H9 (cell line): ENCODE results near the gene KIF24. TPM values are rescaled to one million over a fixed set of nuclear protein-coding genes. Genes with fewer than 3 reads are reported as not detected.

Experiments
- DNase-seq: peaks from one replicate; pipeline ENCODE4 v3.0.0-alpha.2; 2017
- H2AFZ ChIP-seq: one replicate; pipeline ENCODE4 v1.6.1; 2013; ENCODE audit warnings: mild to moderate bottlenecking, low read length, control low read depth, moderate library complexity
- H2AK5ac ChIP-seq: 2 replicates; pipeline ENCODE4 v1.6.1; 2013; ENCODE audit warnings: low read length, control low read depth, mixed read lengths; ENCODE audit not compliant: insufficient read length
- H2BK120ac ChIP-seq: one replicate; pipeline ENCODE4 v1.6.1; 2013; ENCODE audit warnings: low read depth, mild to moderate bottlenecking, low read length, control low read depth, inconsistent platforms; ENCODE audit not compliant: poor library complexity, severe bottlenecking
- H2BK12ac ChIP-seq: 2 replicates; pipeline ENCODE4 v1.6.1; 2013; ENCODE audit warnings: low read length, control low read depth, mixed read lengths, low read depth; ENCODE audit not compliant: insufficient read length
- H2BK15ac ChIP-seq: 2 replicates; pipeline ENCODE4 v1.6.1; 2013; ENCODE audit warnings: low read depth, low read length, control low read depth
- H2BK20ac ChIP-seq: one replicate; pipeline ENCODE4 v1.6.1; 2013; ENCODE audit warnings: low read depth, mild to moderate bottlenecking, low read length, control low read depth, inconsistent platforms; ENCODE audit not compliant: poor library complexity, severe bottlenecking
- H2BK5ac ChIP-seq: 2 replicates; pipeline ENCODE4 v1.6.1; 2013; ENCODE audit warnings: low read length, control low read depth, mixed read lengths; ENCODE audit not compliant: insufficient read length
- H3K14ac ChIP-seq: 2 replicates; pipeline ENCODE4 v1.6.1; 2013; ENCODE audit warnings: low read length, control low read depth; ENCODE audit not compliant: insufficient read depth
- H3K18ac ChIP-seq: 2 replicates; pipeline ENCODE4 v1.6.1; 2013; ENCODE audit warnings: low read depth, mild to moderate bottlenecking, mixed read lengths, low read length, control low read depth; ENCODE audit not compliant: insufficient read length
- H3K23ac ChIP-seq: 2 replicates; pipeline ENCODE4 v1.6.1; 2013; ENCODE audit warnings: low read length, control low read depth, mixed read lengths, low read depth; ENCODE audit not compliant: insufficient read length
- H3K23me2 ChIP-seq: 2 replicates; pipeline ENCODE4 v1.6.1; 2013; ENCODE audit warnings: low read depth, mild to moderate bottlenecking, mixed read lengths, low read length, control low read depth; ENCODE audit not compliant: insufficient read length, poor library complexity, severe bottlenecking
- H3K27ac ChIP-seq: 2 replicates; pipeline ENCODE4 v1.5.1; 2013; ENCODE audit warnings: low read length, control low read depth, mixed read lengths, low read depth; ENCODE audit not compliant: insufficient read length
- H3K27me3 ChIP-seq: 2 replicates; pipeline ENCODE4 v1.6.1; 2013; ENCODE audit warnings: low read length, control low read depth, inconsistent platforms; ENCODE audit not compliant: insufficient read depth
- H3K4ac ChIP-seq: 2 replicates; pipeline ENCODE4 v1.6.1; 2013; ENCODE audit warnings: low read depth, mild to moderate bottlenecking, control low read depth, inconsistent platforms, low read length, moderate library complexity
- H3K4me1 ChIP-seq: 2 replicates; pipeline ENCODE4 v1.6.1; 2013; ENCODE audit warnings: low read length, control low read depth, inconsistent platforms; ENCODE audit not compliant: insufficient read depth
- H3K4me2 ChIP-seq: 2 replicates; pipeline ENCODE4 v1.6.1; 2013; ENCODE audit warnings: low read length, control low read depth, mixed read lengths; ENCODE audit not compliant: insufficient read length, insufficient read depth
- H3K56ac ChIP-seq: 2 replicates; pipeline ENCODE4 v1.6.1; 2013; ENCODE audit warnings: low read depth, mild to moderate bottlenecking, mixed read lengths, low read length, control low read depth; ENCODE audit not compliant: insufficient read length
- H3K79me1 ChIP-seq: 2 replicates; pipeline ENCODE4 v1.6.1; 2013; ENCODE audit warnings: low read depth, mild to moderate bottlenecking, moderate library complexity, low read length, control low read depth, inconsistent platforms; ENCODE audit not compliant: insufficient read depth, poor library complexity, severe bottlenecking
- H3K79me2 ChIP-seq: 2 replicates; pipeline ENCODE4 v1.6.1; 2013; ENCODE audit warnings: low read length, control low read depth, inconsistent platforms; ENCODE audit not compliant: insufficient read depth
- H3K9ac ChIP-seq: 2 replicates; pipeline ENCODE4 v1.6.1; 2013; ENCODE audit warnings: low read length, control low read depth, mixed read lengths; ENCODE audit not compliant: insufficient read length; ENCODE audit errors: extremely low read depth
- H3K9me3 ChIP-seq: one replicate; pipeline ENCODE4 v1.6.1; 2013; ENCODE audit warnings: low read depth, low read length, inconsistent platforms; ENCODE audit not compliant: control insufficient read depth
- H3T11ph ChIP-seq: one replicate; pipeline ENCODE4 v1.6.1; 2013; ENCODE audit warnings: mild to moderate bottlenecking, low read length, control low read depth, inconsistent platforms
- H4K20me1 ChIP-seq: one replicate; pipeline ENCODE4 v1.6.1; 2013; ENCODE audit not compliant: control insufficient read depth, insufficient read length, insufficient read depth
- H4K5ac ChIP-seq: 2 replicates; pipeline ENCODE4 v1.6.1; 2013; ENCODE audit warnings: low read depth, mild to moderate bottlenecking, mixed read lengths, low read length, control low read depth; ENCODE audit not compliant: insufficient read length
- H4K8ac ChIP-seq: replicated peaks from 2 replicates; pipeline ENCODE4 v1.6.1; 2013; ENCODE audit warnings: low read length, control low read depth, mixed read lengths, low read depth; ENCODE audit not compliant: insufficient read length
- H4K91ac ChIP-seq: 2 replicates; pipeline ENCODE4 v1.6.1; 2013; ENCODE audit warnings: low read depth, mild to moderate bottlenecking, moderate library complexity, mixed read lengths, low read length, control low read depth; ENCODE audit not compliant: insufficient read length
- H3K27ac Mint-ChIP-seq, 3 experiments: 2 replicates in 2 of 3; 3 replicates in 1 of 3; pipeline ENCODE4 v1.8.0; 2020 to 2021; ENCODE audit warnings: mixed read lengths in 3 of 3, mild to moderate bottlenecking in 1 of 3, moderate library complexity in 1 of 3
- H3K27me3 Mint-ChIP-seq: 2 replicates; pipeline ENCODE4 v1.8.0; 2021; ENCODE audit warnings: low read depth, mild to moderate bottlenecking, moderate library complexity, mixed read lengths
- H3K36me3 Mint-ChIP-seq, 3 experiments: 2 replicates in 2 of 3; 3 replicates in 1 of 3; pipeline ENCODE4 v1.8.0; 2020 to 2021; ENCODE audit warnings: low read depth in 3 of 3, mixed read lengths in 3 of 3; ENCODE audit not compliant: insufficient read depth in 1 of 3
- H3K4me1 Mint-ChIP-seq, 2 experiments: 2 replicates each; pipeline ENCODE4 v1.8.0; 2020; ENCODE audit warnings: mixed read lengths in 2 of 2
- H3K4me3 Mint-ChIP-seq, 2 experiments: 2 replicates in 1 of 2; 3 replicates in 1 of 2; pipeline ENCODE4 v1.8.0; 2020 to 2021; ENCODE audit warnings: mild to moderate bottlenecking in 2 of 2, mixed read lengths in 2 of 2, moderate library complexity in 1 of 2
- H3K9me3 Mint-ChIP-seq, 2 experiments: 2 replicates in 1 of 2; 3 replicates in 1 of 2; pipeline ENCODE4 v1.8.0; 2020; ENCODE audit warnings: mild to moderate bottlenecking in 2 of 2, mixed read lengths in 2 of 2, moderate library complexity in 1 of 2
- CTCF ChIP-seq: fragments of 200-600 bp; sonication (generic); conservative IDR thresholded peaks from 3 replicates; pipeline ENCODE4 v1.8.0; 2021; ENCODE audit warnings: antibody characterized with exemption, mild to moderate bottlenecking
- WGBS: extraction: QIAGEN DNeasy Blood & Tissue Kit; methylation state at CpG from one replicate; pipeline ENCODE4 v1.1.7; 2013; ENCODE audit warnings: missing lambda C conversion rate, low lambda C conversion rate, mixed read lengths; ENCODE audit not compliant: insufficient read length; ENCODE audit errors: extremely low coverage; 5-methylcytosine and 5-hydroxymethylcytosine counted together
- total RNA-seq: library from RNA; stranded (reverse); gene quantifications from 2 replicates; pipeline ENCODE4 v1.2.1, GENCODE V29; 2021

The KIF24 gene
- total RNA-seq, 1 experiment from 2014 or later: 4.0 TPM

GRCh38 chr9:34335376-34335775 is 6.3 kb upstream of the KIF24 start:
- Histone ChIP-seq H3K56ac (no peak overlapping the region), H3K27ac (no peak overlapping the region), H4K5ac (no peak overlapping the region), H3K18ac (no peak overlapping the region), H3K14ac (no peak overlapping the region), H3K4me2 (no peak overlapping the region), H3K9ac (no peak overlapping the region), H2AK5ac (no peak overlapping the region), H3K79me2 (no peaks in the 10 kb centered on the region), H2BK12ac (no peak overlapping the region), H2BK20ac (no peak overlapping the region), H4K20me1 (no peaks in the 10 kb centered on the region), H4K91ac (no peak overlapping the region), H3K4ac (no peak overlapping the region), H3K23ac (no peak overlapping the region), H3K23me2 (no peaks in the 10 kb centered on the region), H2BK15ac (no peak overlapping the region), H3K4me1 (peaks cover 8% of the 10 kb centered on the region; the same call in 1 of the 2 replicates), H3K79me1 (no peaks in the 10 kb centered on the region), H3K9me3 (no peaks in the 10 kb centered on the region), H2BK5ac (no peak overlapping the region), H3T11ph (no peak overlapping the region), H2BK120ac (no peak overlapping the region), H2AFZ (no peak overlapping the region), H3K27me3 (no peaks in the 10 kb centered on the region), H4K8ac (no peak overlapping the region)
- DNase-seq: no peak
- H3K36me3 Mint-ChIP-seq: peaks cover 4 to 20% (median 13%) of the 10 kb centered on the region in 3 experiments; a peak in 6 of 7 replicates
- no peak for TF ChIP-seq CTCF
- H3K4me3 Mint-ChIP-seq: no peak overlapping the region
- no peaks in the 10 kb centered on the region for H3K27me3 Mint-ChIP-seq
- WGBS: no CpG with 5 or more reads among the region's 4 CpGs
- peaks cover 26 to 36% of the 10 kb centered on the region in 2 experiments for H3K4me1 Mint-ChIP-seq
- peak overlapping the region in 1 of 3 experiments; percentile 23; a peak in 1 of 7 replicates for H3K27ac Mint-ChIP-seq
- no peaks in the 10 kb centered on the region for H3K9me3 Mint-ChIP-seq
